ENCODE results near the gene CTIF. TPM values are rescaled to one million over a fixed set of nuclear protein-coding genes. Genes with fewer than 3 reads are reported as not detected.

Gene CTIF
- total RNA-seq, 1 experiment from 2014 or later = 26.5 TPM

GRCh38 chr18:48908916-48909315 is 370.1 kb downstream of the CTIF start:
- no peaks in the 10 kb centered on the region; the same call in 1 of the 2 replicates for H3K36me3 ChIP-seq (ENCODE audit: control insufficient read depth, insufficient read depth, low read length)
- ATAC-seq = no peak
- TF ChIP-seq CTCF (IDR thresholded peaks at IDR 0.05) (no peak), TCF7L2 (IDR thresholded peaks at IDR 0.05; ENCODE audit: low read depth, low read length) (no peak), POLR2AphosphoS5 (IDR thresholded peaks at IDR 0.05; ENCODE audit: low read depth, low read length) (no peak), REST (IDR thresholded peaks at IDR 0.05; ENCODE audit: insufficient read depth in 1 of 2, low read depth in 2 of 2, low read length in 1 of 2) (no peak), SIN3A (IDR thresholded peaks at IDR 0.05; ENCODE audit: borderline replicate concordance, insufficient read depth, low read depth, low read length) (no peak)
- no peak overlapping the region for H3K27ac ChIP-seq (ENCODE audit: low read length)
- CTCF ChIA-PET = no interaction called here
- POLR2A ChIA-PET = interaction anchor here (0.6 kb wide), 1 partner anchor 18 kb away, joined by 5 read pairs; no protein-coding TSS in a partner anchor
- DNase-seq (ENCODE audit: low read depth, low spot score) = no peak
- H3K27me3 ChIP-seq (ENCODE audit: control insufficient read depth, insufficient read depth, low read length) = no peaks in the 10 kb centered on the region
- no TSS peak for BruUV-seq (replicated peaks)
- in situ Hi-C loops (cut with HindIII; ENCODE audit: low pct_unique_long_range_greater_than_20kb, low sequenced_read_pairs) (no loop called here), intact Hi-C loops (cut with micrococcal nuclease; ENCODE audit: unreplicated experiment) (no loop called here)
- no peak overlapping the region for H3K4me3 ChIP-seq (ENCODE audit: low read depth in 2 of 2, low read length in 2 of 2)
- no peaks in the 10 kb centered on the region for H3K9me3 ChIP-seq (ENCODE audit: control insufficient read depth, insufficient read depth, low read depth, low read length)
- no peaks in the 10 kb centered on the region for H3K4me1 ChIP-seq (ENCODE audit: control insufficient read depth, insufficient read depth, low read length)

DNA sequence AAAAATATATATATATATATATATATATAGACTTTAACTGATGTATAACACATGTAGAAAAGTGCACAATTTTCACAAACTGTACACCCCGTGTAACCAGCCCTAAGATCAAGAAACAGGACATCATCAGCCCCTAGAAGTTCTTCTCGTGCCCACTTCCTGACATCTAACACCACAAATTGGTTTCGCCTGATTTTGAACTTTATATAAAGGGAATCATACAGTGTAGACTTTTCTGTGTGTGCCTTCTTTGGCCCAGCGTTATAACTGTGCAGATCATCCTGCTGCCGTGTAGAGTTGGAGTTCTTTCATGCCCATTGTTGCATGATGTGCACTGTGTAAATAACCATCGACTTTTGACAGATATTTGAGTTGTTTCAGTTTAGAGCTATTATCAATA is 370.9 kb downstream of the CTIF start:
- Histone ChIP-seq H3K4me3 (ENCODE audit: low read depth in 2 of 2, low read length in 2 of 2) (no peak overlapping the region), H3K9me3 (ENCODE audit: control insufficient read depth, insufficient read depth, low read depth, low read length) (no peaks in the 10 kb centered on the region), H3K4me1 (ENCODE audit: control insufficient read depth, insufficient read depth, low read length) (no peaks in the 10 kb centered on the region), H3K27ac (ENCODE audit: low read length) (no peak overlapping the region), H3K36me3 (ENCODE audit: control insufficient read depth, insufficient read depth, low read length) (no peaks in the 10 kb centered on the region; the same call in 1 of the 2 replicates), H3K27me3 (ENCODE audit: control insufficient read depth, insufficient read depth, low read length) (no peaks in the 10 kb centered on the region)
- TF ChIP-seq REST (IDR thresholded peaks at IDR 0.05; ENCODE audit: insufficient read depth in 1 of 2, low read depth in 2 of 2, low read length in 1 of 2) (no peak), TCF7L2 (IDR thresholded peaks at IDR 0.05; ENCODE audit: low read depth, low read length) (no peak), POLR2AphosphoS5 (IDR thresholded peaks at IDR 0.05; ENCODE audit: low read depth, low read length) (no peak), SIN3A (IDR thresholded peaks at IDR 0.05; ENCODE audit: borderline replicate concordance, insufficient read depth, low read depth, low read length) (no peak), CTCF (IDR thresholded peaks at IDR 0.05) (no peak)
- in situ Hi-C loops (cut with HindIII; ENCODE audit: low pct_unique_long_range_greater_than_20kb, low sequenced_read_pairs) = no loop called here
- CTCF ChIA-PET = no interaction called here
- no TSS peak for BruUV-seq (replicated peaks)
- POLR2A ChIA-PET = interaction anchor here (0.6 kb wide), 2 partner anchors 18 to 43 kb away, joined by 5 to 9 read pairs; no protein-coding TSS in a partner anchor
- DNase-seq (ENCODE audit: low read depth, low spot score) = no peak
- intact Hi-C loops (cut with micrococcal nuclease; ENCODE audit: unreplicated experiment) = no loop called here
- no peak for ATAC-seq
